Thyroid gland (tissue), 4 donors: Measurements from ENCODE around the gene EXPH5.

Experiments
- POLR2A ChIP-seq, 2 donors: fragments of 450-650 bp; IDR thresholded peaks; one replicate each; pipeline ENCODE4 v1.6.1; 2017; ENCODE audit warnings: antibody characterized with exemption in 2 of 2, mild to moderate bottlenecking in 2 of 2, moderate library complexity in 1 of 2
- TF ChIP-seq, protein P1 (sequence below), 6 experiments: fragments of 200-600 bp in 3 of 6; fragments of 450-650 bp in 3 of 6; sonication (generic) in 3 of 6; IDR thresholded peaks; one replicate each; pipeline ENCODE4 v1.5.1; 2016 to 2019; ENCODE audit warnings: antibody characterized with exemption in 6 of 6, mild to moderate bottlenecking in 2 of 6, inconsistent platforms in 1 of 6, moderate library complexity in 1 of 6

DNA sequence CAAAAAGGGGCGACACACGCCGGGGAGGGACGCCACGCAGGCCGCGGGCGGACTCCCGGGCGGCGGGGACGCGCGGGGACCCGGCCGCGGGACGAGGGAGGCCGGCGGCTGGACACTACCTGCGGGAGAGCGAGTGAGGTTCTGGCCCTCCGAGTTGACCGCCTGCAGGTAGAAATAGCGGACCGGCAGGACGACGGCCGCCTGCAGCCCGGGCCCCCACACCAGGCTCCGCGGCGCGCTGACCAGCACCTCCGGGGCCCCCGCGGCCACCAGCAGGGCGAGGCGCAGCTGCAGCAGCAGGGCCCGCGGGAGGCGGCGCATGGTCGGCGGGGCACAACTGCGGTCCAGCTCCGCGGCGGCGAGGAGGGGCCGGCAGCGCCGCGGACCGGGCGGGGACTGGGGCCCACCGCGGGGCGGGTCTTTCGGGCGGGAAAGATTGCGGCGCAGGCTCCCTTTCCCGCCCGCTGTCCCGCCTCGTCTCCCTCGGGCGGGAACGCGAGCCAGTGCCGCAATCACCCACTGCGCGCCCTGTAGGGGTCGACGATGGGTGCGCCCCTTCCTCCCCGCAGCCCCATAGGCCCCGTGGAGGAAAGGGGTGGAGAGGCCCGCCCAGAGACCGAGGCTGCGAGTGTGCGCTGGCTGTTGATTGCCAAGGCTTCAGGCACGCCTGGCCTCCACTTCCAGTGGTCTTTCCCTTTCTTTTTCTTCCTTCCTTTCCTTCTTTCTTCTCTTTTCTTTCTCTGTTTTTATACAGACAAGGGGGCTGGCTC is 95.3 kb downstream of the EXPH5 start, which contains the start of gene POGLUT3:
- TF ChIP-seq, protein P1, sequence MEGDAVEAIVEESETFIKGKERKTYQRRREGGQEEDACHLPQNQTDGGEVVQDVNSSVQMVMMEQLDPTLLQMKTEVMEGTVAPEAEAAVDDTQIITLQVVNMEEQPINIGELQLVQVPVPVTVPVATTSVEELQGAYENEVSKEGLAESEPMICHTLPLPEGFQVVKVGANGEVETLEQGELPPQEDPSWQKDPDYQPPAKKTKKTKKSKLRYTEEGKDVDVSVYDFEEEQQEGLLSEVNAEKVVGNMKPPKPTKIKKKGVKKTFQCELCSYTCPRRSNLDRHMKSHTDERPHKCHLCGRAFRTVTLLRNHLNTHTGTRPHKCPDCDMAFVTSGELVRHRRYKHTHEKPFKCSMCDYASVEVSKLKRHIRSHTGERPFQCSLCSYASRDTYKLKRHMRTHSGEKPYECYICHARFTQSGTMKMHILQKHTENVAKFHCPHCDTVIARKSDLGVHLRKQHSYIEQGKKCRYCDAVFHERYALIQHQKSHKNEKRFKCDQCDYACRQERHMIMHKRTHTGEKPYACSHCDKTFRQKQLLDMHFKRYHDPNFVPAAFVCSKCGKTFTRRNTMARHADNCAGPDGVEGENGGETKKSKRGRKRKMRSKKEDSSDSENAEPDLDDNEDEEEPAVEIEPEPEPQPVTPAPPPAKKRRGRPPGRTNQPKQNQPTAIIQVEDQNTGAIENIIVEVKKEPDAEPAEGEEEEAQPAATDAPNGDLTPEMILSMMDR (IDR thresholded peaks at IDR 0.05), result no peak
- no peak for TF ChIP-seq POLR2A (IDR thresholded peaks at IDR 0.05)
